GM18868 (cell line): ENCODE measurements around the gene FABP7.
"Not testable (repeated sequence)": the region's sequence is repeated elsewhere in the genome, so short reads cannot be mapped to it uniquely, and the experiment has no call there.

Source experiments
- ATAC-seq: cut with Tn5 transposase; IDR thresholded peaks from one replicate; pipeline ENCODE4 v1.9.1; 2021; ENCODE audit warnings: mild to moderate bottlenecking, moderate library complexity; ENCODE audit not compliant: unreplicated experiment

FABP7 gene

DNA sequence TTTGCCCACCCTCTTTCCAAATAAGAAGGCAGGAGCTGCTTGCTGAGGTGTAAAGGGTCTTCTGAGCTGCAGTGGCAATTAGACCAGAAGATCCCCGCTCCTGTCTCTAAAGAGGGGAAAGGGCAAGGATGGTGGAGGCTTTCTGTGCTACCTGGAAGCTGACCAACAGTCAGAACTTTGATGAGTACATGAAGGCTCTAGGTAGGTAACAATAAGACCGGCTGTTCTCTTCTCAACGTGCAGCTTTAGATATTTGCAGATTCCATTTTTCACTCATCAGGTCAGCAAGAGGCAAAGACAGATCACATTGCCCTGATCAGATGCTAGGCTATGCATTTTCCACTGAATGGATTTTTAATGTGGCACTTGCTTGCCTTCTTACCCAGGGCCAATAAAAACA is at the start of gene FABP7:
TSS of gene FABP7 (plus strand) at position 50 of the 400 bp plus-strand sequence. CDS start at position 129, 79 bp downstream.
- ATAC-seq = no peak

DNA sequence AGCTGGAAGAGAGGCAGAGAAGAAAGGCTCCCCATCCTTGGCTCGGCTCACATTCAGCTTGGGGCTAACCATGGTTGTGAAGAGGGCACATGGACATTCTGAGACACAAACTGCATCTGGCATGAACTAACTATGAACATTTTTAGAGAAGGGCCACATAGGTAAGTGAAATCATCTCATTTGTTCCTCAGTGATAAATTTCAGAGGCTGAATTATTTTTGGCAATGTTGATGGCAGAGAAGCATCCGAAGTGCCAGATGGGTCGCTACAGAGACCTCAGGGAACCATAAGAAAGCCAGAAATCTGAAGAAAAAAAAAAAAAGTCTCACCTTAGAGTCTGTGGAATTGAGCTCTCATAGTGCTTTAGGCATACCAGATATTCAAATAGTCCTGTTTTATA is 49.2 kb upstream of the FABP7 start:
- ATAC-seq = no peak

DNA sequence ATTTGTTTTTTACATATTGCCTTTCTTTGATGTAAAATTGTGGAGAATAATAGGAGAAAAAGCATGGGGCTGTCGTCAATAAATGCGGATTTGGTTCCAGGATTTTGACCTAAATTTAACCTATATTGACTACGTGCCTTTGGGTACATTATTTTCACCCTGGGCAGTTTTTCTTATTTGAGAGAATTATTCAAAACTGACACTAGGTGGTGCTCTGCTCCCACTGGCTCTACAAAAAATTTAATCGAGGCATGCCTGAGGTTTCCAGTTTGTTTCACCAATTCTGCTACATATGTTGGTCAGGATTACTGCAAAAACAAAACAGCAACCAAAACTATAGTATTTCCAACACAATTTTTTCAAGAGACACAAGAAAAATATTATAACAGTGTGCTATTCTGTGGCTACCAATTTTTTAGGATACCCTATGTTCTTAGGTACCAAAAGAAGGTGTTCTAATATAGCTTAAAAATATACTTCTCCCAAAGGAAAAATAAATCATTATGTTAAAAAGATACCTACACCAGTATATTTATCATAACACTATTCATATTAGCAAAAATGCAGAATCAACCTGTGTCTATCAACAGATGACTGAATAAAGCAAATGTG is 48.6 kb upstream of the FABP7 start:
- ATAC-seq = peak; percentile 68

DNA sequence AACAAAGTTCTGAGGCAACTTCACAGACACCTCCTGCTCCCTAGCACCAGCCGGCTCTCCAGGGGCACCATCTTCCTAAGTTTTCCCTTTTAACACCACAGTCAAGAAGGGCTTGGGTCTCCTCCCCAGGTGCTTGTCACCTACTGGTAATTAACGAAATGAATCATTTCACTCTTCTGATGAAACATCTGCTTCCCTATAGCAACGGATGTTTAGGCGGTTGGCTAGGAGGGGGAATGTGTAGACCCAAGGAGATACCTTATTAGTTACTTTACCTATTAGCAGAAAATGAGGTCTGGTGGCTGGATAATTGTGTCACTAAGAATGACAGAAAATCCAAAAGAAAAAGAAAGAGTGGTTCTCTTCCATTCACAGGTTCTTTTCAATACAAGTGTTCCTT is 46.3 kb upstream of the FABP7 start:
- no peak for ATAC-seq

DNA sequence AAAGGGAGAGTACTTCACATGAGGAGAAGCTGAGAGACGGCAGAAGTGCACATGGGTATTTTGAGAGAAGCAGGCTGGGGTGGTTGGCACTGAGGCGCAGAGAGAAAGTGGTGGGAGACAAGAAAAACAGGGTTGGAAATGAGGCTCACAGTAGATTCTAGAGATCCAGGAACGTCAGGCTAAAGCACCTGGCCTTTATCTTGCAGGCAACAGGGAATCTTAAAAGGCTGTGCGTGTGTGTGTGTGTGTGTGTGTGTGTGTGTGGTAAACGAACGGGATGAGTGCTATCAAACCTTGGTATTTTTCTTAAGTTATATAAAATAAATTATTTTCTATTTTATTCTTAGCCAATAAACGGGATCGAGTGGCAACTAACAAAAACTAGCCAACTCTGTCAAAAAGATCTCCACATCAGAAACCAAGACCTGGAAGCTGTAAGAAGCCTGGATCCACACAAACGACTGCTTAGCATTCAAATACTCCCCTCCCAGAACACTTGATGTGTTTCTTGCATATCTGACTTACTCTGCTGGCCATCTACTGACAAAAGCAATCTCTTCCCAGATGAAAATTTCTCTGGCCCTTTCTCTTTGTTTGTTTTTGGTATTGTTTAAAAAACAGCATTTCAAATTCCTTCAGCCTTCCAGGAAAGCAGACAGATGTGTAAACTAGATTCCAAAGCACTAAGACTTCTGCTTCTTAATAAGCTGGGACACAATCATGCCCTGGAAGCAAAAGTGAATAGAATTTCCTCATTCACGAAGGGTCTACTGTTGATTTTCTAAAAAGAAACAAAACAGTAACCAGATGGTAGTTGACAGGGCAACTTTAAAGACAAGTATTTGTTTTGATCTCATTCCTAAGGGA is 44.8 kb upstream of the FABP7 start:
- ATAC-seq = no peak

DNA sequence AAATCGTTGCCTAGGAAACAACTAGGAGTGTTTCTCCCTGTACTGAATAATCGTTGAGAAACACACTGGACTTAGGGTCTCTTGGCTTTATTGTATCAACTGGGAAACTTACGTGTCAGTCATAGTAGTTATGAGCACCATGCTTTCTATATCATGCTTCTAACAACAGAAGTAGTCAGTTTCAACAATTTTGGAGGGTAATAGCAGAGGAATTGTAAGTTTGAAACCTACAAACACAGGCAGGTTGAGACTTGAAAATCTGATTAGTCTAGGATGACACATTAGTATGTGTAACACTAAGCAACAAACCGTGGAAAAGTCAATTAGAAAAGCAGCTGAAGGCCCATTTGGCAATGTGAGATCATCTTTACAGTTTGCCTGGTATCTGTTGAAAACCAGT is 43.9 kb upstream of the FABP7 start:
- no peak for ATAC-seq

DNA sequence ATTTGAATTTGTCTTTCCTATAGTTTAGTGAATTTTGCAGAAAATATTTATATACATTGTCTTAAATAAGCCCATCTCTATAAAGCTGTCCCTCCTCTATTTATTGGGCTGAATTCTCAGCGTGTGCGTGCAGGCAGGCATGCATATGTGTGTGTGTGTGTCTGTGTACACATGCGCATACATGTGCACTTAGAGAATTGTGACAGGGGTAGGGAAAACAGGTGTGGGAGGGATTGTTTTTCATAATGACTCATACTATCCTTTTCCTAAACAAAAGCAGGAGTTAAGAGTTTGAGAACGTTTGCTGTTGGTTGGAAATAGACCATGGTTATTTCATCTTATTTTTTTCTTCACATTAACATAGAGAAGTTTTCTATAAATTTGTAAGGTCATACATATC is 43.4 kb upstream of the FABP7 start:
- no peak for ATAC-seq

DNA sequence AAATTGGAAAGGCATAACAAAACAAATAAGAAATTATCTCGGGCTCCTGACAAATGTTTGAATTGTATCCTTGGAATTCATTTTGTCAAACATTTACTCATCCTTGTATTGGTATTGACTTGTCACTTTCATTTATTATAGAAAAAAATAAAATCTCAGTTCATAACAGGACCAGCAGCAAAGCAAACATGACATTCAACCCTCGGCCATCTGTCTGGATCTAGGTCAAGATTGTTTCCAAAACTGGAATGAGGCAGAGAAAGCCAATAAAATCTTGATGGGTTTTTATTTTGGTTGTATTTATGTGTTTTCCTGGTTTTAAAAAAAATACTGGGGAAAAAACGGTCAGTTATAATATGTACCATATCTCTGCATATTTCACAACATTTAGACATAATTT is 42.9 kb upstream of the FABP7 start:
- no peak for ATAC-seq

DNA sequence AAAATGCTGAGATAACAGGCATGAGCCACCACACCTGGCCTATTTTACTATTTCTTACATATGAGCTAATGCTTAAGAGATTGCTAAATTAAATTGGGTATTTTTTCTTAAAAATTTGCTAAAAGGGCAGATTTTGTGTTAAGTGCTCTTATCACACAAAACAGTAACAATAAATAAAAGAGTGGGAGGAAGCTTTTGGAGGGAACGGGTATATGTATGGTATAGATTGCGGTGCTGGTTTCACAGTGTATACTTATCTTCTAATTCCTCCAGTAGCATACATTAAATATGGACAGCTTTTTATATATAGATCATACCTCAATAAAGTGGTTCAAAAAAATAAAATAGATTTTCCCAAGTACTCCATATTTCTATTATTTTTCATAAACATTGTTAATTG is 39.4 kb upstream of the FABP7 start:
- ATAC-seq = no peak

DNA sequence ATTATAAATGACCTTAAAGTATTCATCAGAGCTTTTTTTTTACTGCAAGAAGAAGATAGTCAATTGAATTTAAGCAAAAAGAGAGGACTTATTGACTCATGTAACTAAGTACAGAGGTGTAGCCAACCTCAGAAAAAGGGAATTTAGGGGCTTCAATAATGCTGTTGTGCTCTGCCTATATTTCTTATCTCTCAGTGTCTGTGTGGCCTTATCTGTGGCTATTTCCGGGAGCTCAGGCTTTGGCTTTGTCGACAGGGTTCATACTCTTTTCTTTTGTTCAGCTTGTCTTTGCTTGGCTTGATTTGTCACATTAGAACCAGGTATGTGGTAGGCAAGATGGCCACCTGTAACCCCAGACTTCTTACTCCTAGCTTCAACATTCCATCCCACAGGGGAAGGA is 38.6 kb upstream of the FABP7 start:
- ATAC-seq = no peak

DNA sequence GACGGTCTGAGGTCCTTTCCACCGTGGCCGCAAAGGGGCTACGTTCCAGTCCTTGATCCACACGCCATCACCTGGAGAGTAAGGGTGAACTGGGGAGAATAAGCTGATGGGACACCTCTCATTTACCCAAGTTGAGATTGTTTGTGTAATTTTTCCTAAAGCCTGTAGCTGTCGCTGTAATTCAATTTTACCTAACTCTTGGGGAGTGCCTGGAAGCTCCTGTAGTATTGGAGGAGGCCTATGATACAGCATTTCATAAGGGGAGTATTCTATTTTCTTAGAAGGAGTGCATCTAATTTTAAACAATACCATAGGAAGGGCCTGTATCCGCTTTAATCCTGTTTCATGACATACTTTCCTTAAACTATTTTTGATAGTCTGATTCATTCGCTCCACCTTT is 35.3 kb upstream of the FABP7 start:
- ATAC-seq = not testable (repeated sequence)

DNA sequence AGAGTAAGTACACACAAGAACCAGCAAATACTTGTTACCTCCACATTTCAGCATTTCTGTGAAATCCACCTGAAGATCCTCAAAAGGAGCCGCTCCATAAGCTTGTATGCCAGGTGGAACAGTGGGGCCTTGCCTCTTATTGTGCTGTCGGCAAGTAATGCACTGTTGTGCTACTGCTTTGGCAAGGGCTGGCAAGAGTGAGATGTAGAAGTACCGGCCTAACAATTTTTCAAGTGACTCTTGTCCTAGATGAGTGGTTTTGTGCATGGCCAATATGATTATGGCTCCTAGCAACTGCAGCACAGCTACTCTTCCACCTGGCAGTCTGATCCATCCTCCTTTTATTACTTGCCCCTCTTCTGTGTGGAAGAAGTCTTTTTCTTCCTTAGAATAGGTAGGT is 34.7 kb upstream of the FABP7 start:
- not testable (repeated sequence) for ATAC-seq

DNA sequence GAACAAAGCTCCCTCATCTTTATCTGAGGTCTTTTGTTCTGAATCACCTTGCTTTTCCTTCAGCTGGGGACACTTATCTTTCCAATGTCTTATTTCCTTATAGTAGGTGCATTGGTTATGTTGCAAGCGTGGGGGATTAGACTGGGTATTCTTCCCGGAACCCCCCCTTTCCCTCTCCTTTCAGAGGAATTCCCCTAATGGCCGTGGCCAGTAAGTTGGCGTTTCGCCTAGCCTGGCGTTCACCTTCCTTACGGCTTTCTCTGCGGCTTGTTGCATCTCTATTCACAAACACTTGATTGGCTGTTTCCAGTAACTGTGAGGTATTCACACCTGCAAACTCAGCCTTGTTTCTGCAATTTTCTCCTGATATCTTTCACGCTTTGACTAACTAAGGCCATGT is 32.8 kb upstream of the FABP7 start:
- ATAC-seq = no peak

DNA sequence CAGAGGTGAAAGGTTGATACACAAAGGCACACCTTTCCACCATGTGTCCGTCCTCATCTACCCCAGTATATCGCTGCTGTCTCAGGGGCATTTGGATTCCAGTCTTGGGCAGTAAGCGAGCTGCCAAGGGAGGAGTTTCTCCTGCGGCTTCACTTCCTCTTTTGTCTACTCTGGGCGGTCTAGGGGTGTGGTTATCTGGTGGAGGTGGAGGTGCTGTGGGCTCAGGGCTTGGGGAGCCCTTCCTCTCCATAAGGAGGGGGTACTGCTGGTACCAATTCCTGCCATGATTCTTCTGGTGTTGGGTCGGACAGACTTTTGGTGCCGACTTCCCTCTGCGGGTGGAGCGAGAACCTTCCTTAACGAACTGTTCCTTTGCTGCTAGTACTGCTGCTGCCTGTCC is 31.9 kb upstream of the FABP7 start:
- ATAC-seq = no peak

DNA sequence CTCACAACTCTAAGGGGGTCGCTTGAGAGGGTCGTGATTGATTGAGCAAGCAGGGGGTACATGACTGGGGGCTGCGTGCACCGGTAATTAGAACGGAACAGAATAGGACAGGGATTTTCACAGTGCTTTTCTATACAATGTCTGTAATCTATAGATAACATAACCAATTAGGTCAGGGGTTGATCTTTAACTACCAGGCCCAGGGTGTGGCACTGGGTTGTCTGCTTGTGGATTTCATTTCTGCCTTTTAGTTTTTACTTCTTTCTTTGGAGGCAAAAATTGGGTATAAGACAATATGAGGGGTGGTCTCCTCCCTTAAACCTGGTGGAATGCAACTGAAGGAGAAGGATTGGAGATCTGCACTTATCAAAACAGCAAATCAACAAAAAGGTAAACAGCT is 30.6 kb upstream of the FABP7 start:
- ATAC-seq = not testable (repeated sequence)

DNA sequence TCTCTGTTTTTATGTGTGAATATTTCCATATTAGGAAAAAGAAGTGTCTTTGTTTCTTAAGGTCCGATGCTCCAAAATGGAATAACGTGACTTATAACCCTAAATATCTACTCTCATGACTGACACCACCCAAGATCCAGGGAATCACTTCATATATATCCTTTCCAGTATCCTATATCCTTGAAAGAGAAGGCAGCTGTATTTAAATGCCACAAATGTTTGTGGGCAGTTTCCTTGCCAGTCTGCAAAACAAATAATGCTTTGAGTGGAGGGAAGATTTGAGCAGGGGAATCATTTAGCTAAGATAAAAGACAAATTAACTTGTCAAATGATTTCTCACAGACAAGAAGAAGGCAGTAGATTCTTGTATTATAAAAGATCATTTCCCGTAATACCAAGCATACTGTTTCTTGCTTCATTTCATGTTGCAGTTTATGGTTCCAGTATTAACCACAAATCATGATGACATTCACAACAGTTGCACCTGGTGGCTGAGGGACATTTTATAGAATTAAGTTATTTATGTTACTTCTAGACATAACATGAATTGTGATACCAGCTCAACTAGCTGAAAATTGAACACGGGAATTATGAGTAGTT is 30.0 kb upstream of the FABP7 start:
- ATAC-seq = no peak

DNA sequence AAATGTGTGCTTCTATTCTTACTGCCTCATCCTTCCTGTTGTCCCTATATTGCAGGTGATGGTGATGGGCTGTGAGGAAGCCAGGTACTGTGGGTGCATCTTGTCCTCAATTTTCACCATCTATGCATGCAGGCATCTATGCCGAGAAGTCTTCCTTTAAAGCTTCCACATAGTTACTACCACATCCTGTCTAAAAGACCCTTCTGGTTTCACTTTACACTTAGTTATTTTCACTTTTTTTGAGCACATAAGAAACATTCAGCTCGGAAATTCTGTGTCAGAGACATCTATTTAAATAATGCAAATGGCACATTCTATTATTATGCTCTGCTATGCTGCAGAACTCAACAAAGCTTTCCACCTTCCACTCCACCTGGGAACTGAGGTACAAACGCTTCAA is 28.2 kb upstream of the FABP7 start:
- ATAC-seq = peak; percentile 83

DNA sequence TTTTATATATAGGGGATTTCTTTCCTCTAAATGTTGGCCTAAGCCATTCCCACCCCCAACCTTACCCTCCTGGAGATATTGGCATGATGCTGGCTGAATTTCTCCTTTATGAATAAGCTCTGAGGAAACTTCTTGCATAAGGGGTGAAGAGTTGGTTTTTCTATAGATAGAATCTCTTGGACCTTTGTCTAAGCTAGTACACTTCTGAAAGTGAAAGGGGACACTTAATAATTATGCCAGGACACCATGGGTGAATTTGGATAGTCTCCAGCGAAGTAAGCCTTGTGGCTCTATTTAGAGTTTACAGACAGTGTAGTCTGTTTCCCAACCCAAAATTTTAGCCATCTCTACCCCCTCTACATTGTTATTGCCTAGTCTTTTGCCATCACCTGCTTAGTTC is 27.1 kb upstream of the FABP7 start:
- ATAC-seq = peak; percentile 30

DNA sequence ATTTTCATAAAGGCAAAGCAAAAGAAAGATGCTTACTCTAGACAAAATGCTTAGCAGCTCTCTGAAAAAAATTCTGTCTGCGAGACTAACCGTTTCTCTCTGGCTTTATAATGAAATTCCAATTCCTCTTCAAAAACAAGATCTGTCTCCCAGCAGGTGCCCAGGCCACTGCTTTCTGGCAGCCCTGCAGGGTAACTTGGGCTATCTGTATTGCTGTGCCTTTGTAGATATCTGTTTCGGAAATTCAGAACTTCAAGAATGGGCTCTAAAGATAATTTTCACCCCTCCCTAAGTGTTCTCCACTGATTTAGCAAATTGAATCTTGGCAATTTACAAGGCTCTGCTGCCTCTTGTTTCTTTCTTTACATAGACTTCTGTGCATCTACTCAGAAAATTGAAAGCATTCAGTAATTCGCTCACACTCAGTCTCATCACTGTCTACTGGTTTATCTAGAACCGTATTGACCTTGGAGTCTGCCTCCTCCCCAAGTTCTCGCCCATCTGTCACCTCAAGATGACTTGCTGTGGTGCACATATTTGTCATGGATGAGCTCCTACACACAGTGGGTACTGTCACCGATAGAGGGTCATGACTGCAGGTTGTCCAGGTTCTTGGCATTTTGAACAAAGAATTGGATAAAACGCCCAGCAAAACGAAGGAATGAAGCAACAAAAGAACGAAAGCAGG is 26.4 kb upstream of the FABP7 start:
- no peak for ATAC-seq

DNA sequence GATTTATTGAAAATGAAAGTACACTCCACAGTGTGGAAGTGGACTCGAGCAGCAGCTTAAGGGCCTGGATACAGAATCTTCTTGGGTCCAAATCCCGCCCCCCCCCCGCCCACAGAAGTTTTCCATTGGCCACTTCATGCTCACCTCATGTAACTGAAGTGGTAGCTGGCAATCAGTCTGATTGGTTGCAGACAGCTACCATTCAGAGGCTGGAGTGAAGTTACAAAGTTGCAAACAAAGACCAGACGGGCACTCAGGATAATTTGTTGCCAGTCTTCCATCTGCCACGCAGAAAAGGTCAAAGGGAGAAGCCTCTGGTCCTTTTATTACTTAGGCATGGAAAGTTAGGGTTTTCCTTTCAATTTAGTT is 25.8 kb upstream of the FABP7 start:
- no peak for ATAC-seq

DNA sequence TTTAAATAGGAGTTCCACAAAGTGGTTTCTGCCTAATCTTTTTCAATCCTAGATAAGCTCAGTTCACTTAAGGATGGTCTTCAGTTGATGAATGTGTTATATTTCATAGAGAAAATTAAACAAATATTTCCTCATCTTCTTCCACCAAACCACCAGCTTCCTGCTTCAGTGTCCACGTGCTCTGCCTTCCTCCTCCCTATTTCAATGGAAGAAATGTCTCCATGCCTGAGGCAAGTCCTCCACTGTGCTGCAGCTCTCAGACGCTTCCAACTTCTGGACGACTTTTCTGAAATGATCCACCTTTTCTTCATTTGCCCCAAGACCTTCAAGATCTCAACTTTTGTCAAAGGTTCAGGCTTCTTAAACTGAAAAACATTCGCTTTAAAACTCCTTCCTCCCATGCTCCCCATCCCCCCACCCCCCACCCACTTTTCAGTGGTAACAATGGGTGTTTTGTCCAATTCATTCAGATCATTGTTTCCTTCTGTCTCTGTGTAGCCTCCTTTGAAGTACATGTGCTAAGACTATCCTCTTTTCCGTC is 25.3 kb upstream of the FABP7 start:
- ATAC-seq = no peak
